ENCODE data around the gene OVCH2. TPM values are rescaled to one million over a fixed set of nuclear protein-coding genes. Genes with fewer than 3 reads are reported as not detected.
"Not testable (repeated sequence)": the region's sequence is repeated elsewhere in the genome, so short reads cannot be mapped to it uniquely, and the experiment has no call there.

The OVCH2 gene
- total RNA-seq, 2 donors from 2014 or later = not detected

- Mint-ChIP-seq H3K27ac (no peak overlapping the region), H3K27me3 (no peaks in the 10 kb centered on the region), H3K36me3 (ENCODE audit: low read depth) (no peaks in the 10 kb centered on the region), H3K4me1 (peaks cover 5% of the 10 kb centered on the region), H3K4me3 (no peak overlapping the region)
- ATAC-seq = no peak
- H3K9me3 ChIP-seq (ENCODE audit: control insufficient read depth, low read length, poor library complexity, severe bottlenecking) = no peaks in the 10 kb centered on the region
- no peak for DNase-seq
Measured at GRCh38 chr11:7666292-7666866, 39.9 kb downstream of the OVCH2 start.

GRCh38 chr11:7665473-7666291 is 40.6 kb downstream of the OVCH2 start:
- Mint-ChIP-seq H3K27me3 (no peaks in the 10 kb centered on the region), H3K4me3 (no peak overlapping the region), H3K27ac (no peak overlapping the region), H3K4me1 (peaks cover 5% of the 10 kb centered on the region), H3K36me3 (ENCODE audit: low read depth) (no peaks in the 10 kb centered on the region)
- ATAC-seq (peak; percentile 99), DNase-seq (peak; percentile 48 to 71 (median 65))
- no peaks in the 10 kb centered on the region for H3K9me3 ChIP-seq (ENCODE audit: control insufficient read depth, low read length, poor library complexity, severe bottlenecking)

- H3K36me3 Mint-ChIP-seq (ENCODE audit: low read depth) = no peaks in the 10 kb centered on the region
- H3K4me3 Mint-ChIP-seq = no peak overlapping the region
- no peaks in the 10 kb centered on the region for H3K9me3 ChIP-seq (ENCODE audit: control insufficient read depth, low read length, poor library complexity, severe bottlenecking)
- H3K27me3 Mint-ChIP-seq = no peaks in the 10 kb centered on the region
- DNase-seq (no peak), ATAC-seq (no peak)
- H3K27ac Mint-ChIP-seq = no peak overlapping the region
- peaks cover 5% of the 10 kb centered on the region for H3K4me1 Mint-ChIP-seq
Measured at GRCh38 chr11:7664867-7665266, 41.4 kb downstream of the OVCH2 start.

GRCh38 chr11:7663531-7663930 is 42.7 kb downstream of the OVCH2 start:
- not testable (repeated sequence) for H3K27ac Mint-ChIP-seq; ATAC-seq; H3K27me3 Mint-ChIP-seq; H3K4me1 Mint-ChIP-seq; DNase-seq; H3K4me3 Mint-ChIP-seq; H3K36me3 Mint-ChIP-seq (ENCODE audit: low read depth); H3K9me3 ChIP-seq (ENCODE audit: control insufficient read depth, low read length, poor library complexity, severe bottlenecking)

- Mint-ChIP-seq H3K27me3 (no peaks in the 10 kb centered on the region), H3K36me3 (ENCODE audit: low read depth) (peaks cover 6% of the 10 kb centered on the region), H3K4me1 (peaks cover 2% of the 10 kb centered on the region), H3K27ac (no peak overlapping the region), H3K4me3 (no peak overlapping the region)
- no peaks in the 10 kb centered on the region for H3K9me3 ChIP-seq (ENCODE audit: control insufficient read depth, low read length, poor library complexity, severe bottlenecking)
- DNase-seq = no peak
- peak; percentile 41 for ATAC-seq
Measured at GRCh38 chr11:7657306-7658025, 48.8 kb downstream of the OVCH2 start.

- ATAC-seq (no peak), DNase-seq (no peak)
- peaks cover 2% of the 10 kb centered on the region for H3K4me1 Mint-ChIP-seq
- no peaks in the 10 kb centered on the region for H3K9me3 ChIP-seq (ENCODE audit: control insufficient read depth, low read length, poor library complexity, severe bottlenecking)
- H3K27ac Mint-ChIP-seq = no peak overlapping the region
- H3K27me3 Mint-ChIP-seq = no peaks in the 10 kb centered on the region
- H3K36me3 Mint-ChIP-seq (ENCODE audit: low read depth) = peaks cover 8% of the 10 kb centered on the region
- no peak overlapping the region for H3K4me3 Mint-ChIP-seq
Measured at GRCh38 chr11:7656704-7657103, 49.6 kb downstream of the OVCH2 start.

GRCh38 chr11:7655253-7656217 is 50.7 kb downstream of the OVCH2 start:
- H3K9me3 ChIP-seq (ENCODE audit: control insufficient read depth, low read length, poor library complexity, severe bottlenecking) = no peaks in the 10 kb centered on the region
- DNase-seq (no peak), ATAC-seq (no peak)
- no peak overlapping the region for H3K4me3 Mint-ChIP-seq
- no peak overlapping the region for H3K27ac Mint-ChIP-seq
- peaks cover 8% of the 10 kb centered on the region for H3K36me3 Mint-ChIP-seq (ENCODE audit: low read depth)
- H3K4me1 Mint-ChIP-seq = peaks cover 2% of the 10 kb centered on the region
- no peaks in the 10 kb centered on the region for H3K27me3 Mint-ChIP-seq

GRCh38 chr11:7654195-7654705 is 52.0 kb downstream of the OVCH2 start:
- Mint-ChIP-seq H3K36me3 (ENCODE audit: low read depth) (peaks cover 13% of the 10 kb centered on the region), H3K27ac (no peak overlapping the region), H3K4me3 (no peak overlapping the region), H3K4me1 (peaks cover 5% of the 10 kb centered on the region), H3K27me3 (no peaks in the 10 kb centered on the region)
- DNase-seq = no peak
- ATAC-seq = no peak
- H3K9me3 ChIP-seq (ENCODE audit: control insufficient read depth, low read length, poor library complexity, severe bottlenecking) = no peaks in the 10 kb centered on the region

- H3K4me1 Mint-ChIP-seq = peaks cover 2% of the 10 kb centered on the region
- H3K27me3 Mint-ChIP-seq = no peaks in the 10 kb centered on the region
- ATAC-seq (no peak), DNase-seq (no peak)
- H3K27ac Mint-ChIP-seq = no peak overlapping the region
- no peak overlapping the region for H3K4me3 Mint-ChIP-seq
- peaks cover 6% of the 10 kb centered on the region for H3K36me3 Mint-ChIP-seq (ENCODE audit: low read depth)
- no peaks in the 10 kb centered on the region for H3K9me3 ChIP-seq (ENCODE audit: control insufficient read depth, low read length, poor library complexity, severe bottlenecking)
Measured at GRCh38 chr11:7651700-7652099, 54.6 kb downstream of the OVCH2 start.

GRCh38 chr11:7651140-7651551 is 55.1 kb downstream of the OVCH2 start:
- Mint-ChIP-seq H3K4me3 (no peak overlapping the region), H3K27me3 (no peaks in the 10 kb centered on the region), H3K4me1 (peaks cover 2% of the 10 kb centered on the region), H3K36me3 (ENCODE audit: low read depth) (peaks cover 6% of the 10 kb centered on the region), H3K27ac (no peak overlapping the region)
- DNase-seq (no peak), ATAC-seq (no peak)
- H3K9me3 ChIP-seq (ENCODE audit: control insufficient read depth, low read length, poor library complexity, severe bottlenecking) = no peaks in the 10 kb centered on the region

GRCh38 chr11:7648264-7648663 is 58.0 kb downstream of the OVCH2 start:
- Mint-ChIP-seq H3K4me1 (peaks cover 2% of the 10 kb centered on the region), H3K27me3 (no peaks in the 10 kb centered on the region), H3K4me3 (no peak overlapping the region), H3K27ac (no peak overlapping the region), H3K36me3 (ENCODE audit: low read depth) (peaks cover 8% of the 10 kb centered on the region)
- no peaks in the 10 kb centered on the region for H3K9me3 ChIP-seq (ENCODE audit: control insufficient read depth, low read length, poor library complexity, severe bottlenecking)
- DNase-seq (no peak), ATAC-seq (no peak)

GRCh38 chr11:7646866-7647265 is 59.4 kb downstream of the OVCH2 start:
- DNase-seq = no peak
- Mint-ChIP-seq H3K4me1 (peaks cover 2% of the 10 kb centered on the region), H3K4me3 (no peak overlapping the region), H3K27ac (no peak overlapping the region), H3K36me3 (ENCODE audit: low read depth) (peaks cover 11% of the 10 kb centered on the region), H3K27me3 (no peaks in the 10 kb centered on the region)
- ATAC-seq = no peak
- H3K9me3 ChIP-seq (ENCODE audit: control insufficient read depth, low read length, poor library complexity, severe bottlenecking) = no peaks in the 10 kb centered on the region

All from T-helper 17 cell (primary cell).